RWPE1 (cell line): ENCODE data around the gene RAB3GAP1.

Experiments
- CTCF ChIA-PET: fragments of 350-600 bp; sonication (Branson Sonifier 250); formaldehyde crosslinking; extraction: SDS; loops from one replicate; lab custom pipeline; 2021; lab: Yijun Ruan, JAX
- POLR2A ChIA-PET: fragments of 400-600 bp; formaldehyde crosslinking; extraction: SDS; loops from one replicate; lab custom pipeline; 2020; ENCODE audit warnings: antibody characterized with exemption; ENCODE audit not compliant: low non-redundant PET; lab: Yijun Ruan, JAX
- DNase-seq: peaks from one replicate; pipeline ENCODE4 v3.0.0; 2012; ENCODE audit warnings: low spot score
- H3K27ac ChIP-seq: fragments of 450-650 bp; 2 replicates; pipeline ENCODE4 v1.5.1; 2017
- CTCF ChIP-seq: fragments of 450-650 bp; conservative IDR thresholded peaks from 2 replicates; pipeline ENCODE4 v1.5.1; 2017; ENCODE audit warnings: low read depth, mild to moderate bottlenecking

RAB3GAP1 gene

DNA sequence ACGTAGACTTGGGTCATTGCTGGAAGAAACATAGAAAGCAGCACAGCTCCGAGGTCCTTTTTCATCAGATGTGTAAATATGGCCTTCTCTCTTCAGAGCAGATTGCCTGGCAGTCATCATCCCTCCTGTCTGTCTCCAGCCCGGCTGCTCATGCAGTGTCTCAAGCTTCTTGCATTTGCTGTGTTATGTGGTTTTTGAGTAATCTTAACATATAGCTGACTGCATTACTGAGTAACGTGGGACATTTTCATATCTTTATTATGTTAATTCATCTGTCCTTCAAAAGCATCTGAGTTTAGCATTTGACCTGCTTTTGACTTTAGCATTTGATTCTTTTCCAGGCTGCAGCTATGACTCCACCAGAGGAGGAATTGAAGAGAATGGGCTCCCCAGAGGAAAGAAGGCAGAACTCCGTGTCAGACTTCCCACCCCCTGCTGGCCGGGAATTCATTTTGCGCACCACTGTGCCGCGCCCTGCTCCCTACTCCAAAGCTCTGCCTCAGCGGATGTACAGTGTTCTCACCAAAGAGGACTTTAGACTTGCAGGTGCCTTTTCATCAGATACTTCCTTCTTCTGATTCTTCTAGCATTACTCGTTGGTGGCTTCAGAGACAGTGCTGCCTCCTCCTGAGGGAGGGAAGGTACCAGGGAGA lies 116.2 kb downstream of the RAB3GAP1 start:
- CTCF ChIA-PET = no interaction called here
- TF ChIP-seq CTCF = no peak
- POLR2A ChIA-PET = no interaction called here
- DNase-seq = no peak
- H3K27ac ChIP-seq = no peak overlapping the region

DNA sequence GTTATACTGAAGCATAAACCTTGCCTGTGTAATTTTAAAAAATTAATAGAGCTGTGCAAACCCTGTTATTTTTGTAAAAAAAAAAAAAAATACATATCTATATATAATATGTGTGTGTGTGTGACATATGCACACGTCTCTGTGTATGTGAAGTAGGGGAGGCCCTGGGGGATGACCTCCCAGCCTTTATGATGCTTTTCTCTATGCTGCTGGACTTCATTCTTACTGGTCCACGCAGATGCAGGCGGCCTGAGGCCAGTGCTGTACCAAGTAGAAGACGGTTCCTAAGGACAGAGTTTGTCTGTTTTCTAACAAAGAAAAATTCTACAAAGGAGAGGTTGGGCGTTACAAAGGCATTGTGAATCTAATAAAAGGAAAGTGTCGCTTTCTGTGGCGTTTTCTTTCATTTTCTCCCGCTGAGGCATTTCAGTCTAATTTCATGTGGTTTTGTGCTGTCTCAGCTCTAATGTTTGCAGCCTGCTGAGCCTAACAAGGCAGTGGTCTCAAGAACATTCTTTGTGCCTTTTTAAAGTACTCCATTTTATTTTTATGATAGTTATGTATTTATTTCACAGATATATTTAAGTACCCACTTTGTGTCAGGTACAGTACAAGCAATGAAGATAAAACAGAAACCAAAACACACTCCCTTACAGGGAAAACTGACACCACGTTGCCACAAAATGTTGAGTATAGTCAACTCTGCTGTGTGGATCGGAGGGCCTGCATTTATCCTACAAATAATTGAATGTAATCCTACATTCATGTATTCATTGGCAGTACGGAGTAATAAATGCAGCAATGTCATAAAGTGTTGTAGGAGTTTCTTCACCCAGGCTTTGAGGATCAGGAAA lies 118.0 kb downstream of the RAB3GAP1 start:
- no peak overlapping the region for H3K27ac ChIP-seq
- CTCF ChIA-PET = no interaction called here

DNA sequence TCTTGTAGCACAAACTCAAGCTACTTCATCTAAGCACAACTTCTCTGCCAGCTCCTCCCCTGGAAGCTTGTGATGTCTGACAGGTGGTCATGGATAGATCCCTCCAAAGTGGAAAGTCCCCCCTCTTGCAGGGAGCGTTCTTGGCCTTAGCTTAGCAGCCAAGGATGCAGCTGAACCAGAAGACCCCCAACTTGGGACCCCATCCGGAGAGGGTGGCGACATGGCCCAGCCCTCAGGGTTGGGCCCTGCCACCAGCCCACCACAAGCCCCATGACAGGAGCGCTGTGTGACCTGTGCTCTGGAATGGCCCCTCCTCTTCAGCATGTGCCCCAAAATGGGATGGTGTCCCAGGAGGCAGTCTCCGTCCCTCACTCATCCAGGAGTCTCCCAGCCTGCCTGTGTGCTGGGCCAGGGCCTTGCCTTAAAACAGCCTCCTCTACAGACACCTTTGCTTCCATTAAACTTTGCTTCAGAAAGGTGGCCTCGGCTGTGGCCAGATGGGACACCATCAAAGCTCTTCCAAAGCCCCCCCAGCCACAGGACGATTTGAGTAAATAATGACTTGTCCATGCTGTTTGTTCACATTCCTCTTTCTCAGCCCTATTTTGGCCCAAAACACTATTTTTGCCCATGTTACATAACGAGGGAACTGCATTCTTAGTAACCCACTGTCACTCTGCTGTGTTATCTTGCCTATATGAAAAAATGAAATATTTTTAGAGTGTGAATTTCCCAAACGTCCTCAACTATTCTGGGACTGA lies 122.1 kb downstream of the RAB3GAP1 start:
- POLR2A ChIA-PET = no interaction called here
- no peak for TF ChIP-seq CTCF
- CTCF ChIA-PET = interaction anchor here (1.0 kb wide), 1 partner anchor 10 kb away, joined by 3 read pairs; no protein-coding TSS in a partner anchor
- H3K27ac ChIP-seq = no peak overlapping the region
- DNase-seq = no peak

More for the DNA sequence above, 118.0 kb downstream of the RAB3GAP1 start:
- POLR2A ChIA-PET = no interaction called here
- DNase-seq = no peak
- no peak for TF ChIP-seq CTCF

DNA sequence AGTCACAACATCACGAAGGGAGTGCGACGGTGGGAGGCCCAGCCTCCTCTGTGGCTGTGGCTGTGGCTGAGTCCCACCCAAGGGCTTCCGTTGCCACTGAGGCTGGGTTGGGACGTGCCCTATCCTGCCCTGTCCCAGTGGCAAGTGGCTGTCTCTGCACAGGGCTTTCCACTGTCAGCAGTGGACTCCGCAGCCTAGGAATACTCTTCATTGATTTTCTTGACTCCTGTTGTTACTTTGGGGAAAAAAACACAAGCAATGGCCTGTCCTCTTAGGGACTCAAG lies 122.7 kb downstream of the RAB3GAP1 start:
- POLR2A ChIA-PET = no interaction called here
- CTCF ChIA-PET = no interaction called here

GRCh38 chr2:135175177-135175576 lies 123.1 kb downstream of the RAB3GAP1 start:
- TF ChIP-seq CTCF = no peak
- no peak for DNase-seq
- CTCF ChIA-PET = no interaction called here
- POLR2A ChIA-PET = no interaction called here
- H3K27ac ChIP-seq = no peak overlapping the region

More for the DNA sequence above, 122.7 kb downstream of the RAB3GAP1 start:
- H3K27ac ChIP-seq = no peak overlapping the region
- no peak for DNase-seq
- no peak for TF ChIP-seq CTCF

GRCh38 chr2:135179689-135180088 lies 127.6 kb downstream of the RAB3GAP1 start:
- CTCF ChIA-PET = no interaction called here

More at GRCh38 chr2:135179689-135180088, 127.6 kb downstream of the RAB3GAP1 start:
- H3K27ac ChIP-seq = no peak overlapping the region
- DNase-seq = no peak
- TF ChIP-seq CTCF = no peak
- POLR2A ChIA-PET = no interaction called here
